ENCODE data around the gene PXDC1.

DNA sequence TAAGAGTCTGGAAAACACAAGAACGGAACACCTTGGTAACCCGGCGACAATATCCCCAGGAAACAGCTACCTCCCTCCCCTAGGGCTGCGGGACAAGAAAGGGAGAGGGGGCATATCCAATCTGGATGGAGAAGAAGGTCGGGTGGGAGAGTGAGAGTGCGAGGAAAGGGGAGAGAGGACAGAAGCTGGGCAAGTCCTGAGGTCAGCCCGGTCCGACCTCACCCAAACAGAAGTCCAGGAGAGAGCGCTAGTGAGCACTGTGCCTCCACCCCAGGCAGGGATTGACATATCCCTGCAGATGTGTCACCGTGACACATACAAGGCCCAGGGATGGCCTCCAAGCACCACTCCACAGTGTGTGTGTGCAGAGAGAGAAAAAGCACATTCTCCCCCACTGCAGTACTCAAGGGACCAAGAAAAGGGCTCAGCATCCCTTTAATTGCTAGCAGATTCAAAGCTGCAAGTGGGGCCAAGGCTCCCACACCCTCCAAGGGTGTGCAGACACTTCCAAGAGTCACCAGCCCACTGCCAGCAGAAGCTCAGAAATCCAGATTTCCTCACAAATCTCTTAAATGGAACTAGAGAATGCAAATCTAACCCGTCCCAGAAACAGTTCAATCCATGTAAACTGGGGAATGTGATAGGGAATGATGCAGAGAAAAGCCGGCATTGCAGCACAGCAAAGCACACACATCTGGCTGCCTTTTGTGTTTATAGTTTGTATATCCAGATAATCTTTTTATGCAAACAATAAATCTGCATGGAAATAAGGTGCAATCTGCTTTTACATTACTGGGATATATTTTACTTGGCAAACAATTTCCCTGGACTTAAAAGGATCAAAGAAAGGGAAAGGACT is 3.1 kb downstream of the PXDC1 start:
- TF ChIP-seq, protein P1, sequence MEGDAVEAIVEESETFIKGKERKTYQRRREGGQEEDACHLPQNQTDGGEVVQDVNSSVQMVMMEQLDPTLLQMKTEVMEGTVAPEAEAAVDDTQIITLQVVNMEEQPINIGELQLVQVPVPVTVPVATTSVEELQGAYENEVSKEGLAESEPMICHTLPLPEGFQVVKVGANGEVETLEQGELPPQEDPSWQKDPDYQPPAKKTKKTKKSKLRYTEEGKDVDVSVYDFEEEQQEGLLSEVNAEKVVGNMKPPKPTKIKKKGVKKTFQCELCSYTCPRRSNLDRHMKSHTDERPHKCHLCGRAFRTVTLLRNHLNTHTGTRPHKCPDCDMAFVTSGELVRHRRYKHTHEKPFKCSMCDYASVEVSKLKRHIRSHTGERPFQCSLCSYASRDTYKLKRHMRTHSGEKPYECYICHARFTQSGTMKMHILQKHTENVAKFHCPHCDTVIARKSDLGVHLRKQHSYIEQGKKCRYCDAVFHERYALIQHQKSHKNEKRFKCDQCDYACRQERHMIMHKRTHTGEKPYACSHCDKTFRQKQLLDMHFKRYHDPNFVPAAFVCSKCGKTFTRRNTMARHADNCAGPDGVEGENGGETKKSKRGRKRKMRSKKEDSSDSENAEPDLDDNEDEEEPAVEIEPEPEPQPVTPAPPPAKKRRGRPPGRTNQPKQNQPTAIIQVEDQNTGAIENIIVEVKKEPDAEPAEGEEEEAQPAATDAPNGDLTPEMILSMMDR (conservative IDR thresholded peaks at IDR 0.05; ENCODE audit: low read length) = peak; percentile 71
- TF ChIP-seq EZH2phosphoT487 (IDR thresholded peaks at IDR 0.05; ENCODE audit: borderline replicate concordance) = no peak

All from Loucy (cell line).